Measurements from ENCODE around the gene MLN.

MLN gene

DNA sequence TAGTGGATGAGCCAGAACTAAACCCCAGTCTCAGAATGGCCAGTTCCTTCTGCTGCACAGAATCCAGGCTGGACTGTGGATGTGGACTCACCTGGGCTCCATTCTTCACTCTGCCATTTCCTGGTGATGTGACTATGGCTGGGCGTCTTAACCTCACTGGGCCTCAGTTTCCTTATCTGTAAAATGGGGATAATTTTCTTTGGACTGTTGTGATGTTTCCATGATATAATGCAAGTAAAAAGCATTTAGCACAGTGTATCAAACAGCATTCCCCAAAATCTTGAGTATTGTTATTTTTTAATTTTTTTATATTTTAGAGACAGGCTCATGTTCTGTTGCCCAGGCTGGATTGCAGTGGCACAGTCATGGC lies 51.2 kb downstream of the MLN start:
- DNase-seq (ENCODE audit: low read depth): no peak

DNA sequence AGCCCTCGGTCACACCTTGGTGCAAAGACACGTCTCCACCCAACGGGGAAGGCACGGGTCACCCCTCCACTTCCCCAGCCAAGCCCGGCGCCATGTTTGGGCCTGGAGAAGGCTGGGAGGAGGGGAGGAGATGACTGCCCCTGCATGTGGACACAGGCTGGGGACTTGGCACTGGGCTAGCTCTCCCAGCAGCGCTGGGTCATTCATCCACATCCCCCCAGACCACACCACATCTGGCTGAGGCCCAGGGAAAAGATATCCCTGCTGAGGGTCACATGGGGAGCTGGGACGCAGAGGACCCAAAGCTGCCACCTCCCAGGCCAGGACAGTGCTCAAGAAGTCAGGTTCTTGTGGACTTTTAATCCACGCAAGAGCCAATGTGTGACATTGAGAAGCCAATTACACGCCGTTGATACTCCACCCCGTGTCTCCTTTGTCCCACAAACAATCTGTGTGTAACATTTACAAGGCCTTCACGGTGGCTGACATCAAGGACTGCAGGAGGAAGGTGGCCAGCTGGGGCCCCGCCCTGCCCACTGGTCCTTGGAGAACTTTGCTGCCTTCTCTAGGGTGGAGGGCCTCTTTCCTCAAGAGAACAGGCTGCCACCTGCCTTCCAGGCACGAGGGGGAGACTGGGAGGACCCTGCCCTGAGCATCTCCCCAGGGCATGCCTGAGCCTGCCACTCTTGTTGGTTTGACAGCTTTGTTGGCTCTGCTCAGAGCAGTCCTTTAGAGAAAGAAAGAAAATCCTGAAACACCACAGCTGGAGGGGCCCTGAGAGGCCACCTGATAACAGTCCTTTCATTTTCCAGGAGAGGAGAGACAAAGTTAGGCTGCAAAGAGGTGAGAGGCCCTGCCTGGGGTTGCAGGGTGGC lies 51.8 kb downstream of the MLN start:
- no peak for DNase-seq (ENCODE audit: low read depth)

DNA sequence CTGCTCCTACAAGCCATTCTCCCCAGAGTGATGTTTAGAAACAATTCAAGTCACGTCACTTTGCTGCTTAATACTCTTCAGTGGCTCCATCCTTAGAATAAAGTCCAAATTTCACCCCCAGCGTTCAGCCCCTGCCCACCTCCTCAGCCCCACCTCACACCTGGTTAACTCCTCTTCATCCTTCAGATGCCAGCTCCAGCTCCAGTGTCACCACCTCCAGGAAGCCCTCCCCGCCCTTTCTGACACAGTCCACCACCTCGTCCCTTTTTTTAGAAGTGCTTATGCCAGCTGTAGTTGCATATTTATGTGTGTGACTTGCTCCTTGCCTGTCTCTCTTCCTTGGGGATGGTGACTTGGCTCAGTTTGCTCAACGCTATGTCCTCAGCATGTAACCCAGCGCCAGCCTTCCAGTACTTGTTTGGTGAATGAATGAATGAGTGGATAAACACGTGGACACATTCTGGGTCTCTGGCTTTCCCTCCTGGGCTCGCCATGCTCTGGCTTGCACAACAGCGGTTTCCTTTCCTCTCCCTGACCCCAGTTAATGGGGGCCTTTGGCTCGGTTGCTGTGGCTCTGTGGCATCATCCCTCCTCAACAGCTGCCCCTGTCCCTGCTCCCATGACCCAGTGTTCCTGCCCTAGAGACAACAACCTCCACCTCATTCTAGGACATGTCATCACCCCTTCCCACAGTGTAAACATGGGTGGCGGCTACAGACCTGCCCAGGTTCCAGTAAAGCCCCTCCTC lies 53.4 kb downstream of the MLN start:
- no peak for DNase-seq (ENCODE audit: low read depth)

- DNase-seq (ENCODE audit: low read depth): no peak
These were observed 54.4 kb downstream of the MLN start for GRCh38 chr6:33749401-33749800.

DNA sequence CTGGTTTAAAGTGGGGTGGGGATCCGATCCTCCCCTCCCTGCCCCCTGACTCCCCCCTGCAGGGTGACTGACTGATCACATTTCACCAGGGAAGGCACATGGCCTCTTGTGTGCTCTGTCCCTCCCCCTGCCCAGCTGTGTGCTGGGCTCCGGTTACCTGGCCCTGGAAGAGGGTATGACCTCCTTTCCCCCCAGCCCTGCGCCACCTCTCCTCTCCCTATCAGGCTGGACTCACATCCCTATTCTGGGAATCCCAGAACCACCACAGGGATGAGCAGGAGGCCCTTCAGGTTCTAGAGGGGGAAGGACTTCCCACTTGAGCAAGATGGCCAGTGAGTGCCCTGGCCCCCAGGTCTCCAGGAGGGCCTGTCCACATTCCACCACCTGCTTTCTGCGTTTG lies 55.0 kb downstream of the MLN start:
- DNase-seq (ENCODE audit: low read depth): no peak

- DNase-seq (ENCODE audit: low read depth): no peak
These were observed 56.0 kb downstream of the MLN start for GRCh38 chr6:33747823-33748222.

DNA sequence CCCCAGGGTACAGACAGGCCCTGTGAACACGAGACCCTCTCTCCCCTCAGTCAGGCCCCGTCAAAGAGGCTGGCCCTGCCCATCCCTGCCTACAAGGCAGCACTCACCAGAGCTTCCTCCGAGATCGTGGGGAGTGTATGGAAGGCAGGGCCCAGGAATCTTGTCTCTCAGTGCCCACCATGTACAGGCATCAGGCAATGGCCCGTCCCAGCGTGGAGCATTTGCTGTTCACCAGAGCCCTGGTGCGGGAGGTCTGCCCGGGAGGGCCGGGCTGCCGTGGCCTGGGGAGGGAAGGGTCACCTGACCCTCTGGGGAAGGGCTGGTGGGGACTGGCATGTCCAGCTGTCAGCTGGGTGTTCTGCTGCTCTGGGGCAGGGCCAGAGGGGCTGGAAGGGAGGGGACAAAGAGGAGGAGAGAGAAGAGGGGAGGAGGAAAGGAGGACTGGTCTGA lies 57.1 kb downstream of the MLN start, which contains the start of gene IP6K3:
TSS of gene IP6K3 (minus strand) at position 255 of the 450 bp plus-strand sequence. CDS start 11,429 bp downstream, outside the sequence.
- DNase-seq (ENCODE audit: low read depth): no peak

- no peak for DNase-seq (ENCODE audit: low read depth)
These were observed 57.7 kb downstream of the MLN start for GRCh38 chr6:33746036-33746600.

- no peak for DNase-seq (ENCODE audit: low read depth)
These were observed 58.3 kb downstream of the MLN start for GRCh38 chr6:33745548-33745947.

DNA sequence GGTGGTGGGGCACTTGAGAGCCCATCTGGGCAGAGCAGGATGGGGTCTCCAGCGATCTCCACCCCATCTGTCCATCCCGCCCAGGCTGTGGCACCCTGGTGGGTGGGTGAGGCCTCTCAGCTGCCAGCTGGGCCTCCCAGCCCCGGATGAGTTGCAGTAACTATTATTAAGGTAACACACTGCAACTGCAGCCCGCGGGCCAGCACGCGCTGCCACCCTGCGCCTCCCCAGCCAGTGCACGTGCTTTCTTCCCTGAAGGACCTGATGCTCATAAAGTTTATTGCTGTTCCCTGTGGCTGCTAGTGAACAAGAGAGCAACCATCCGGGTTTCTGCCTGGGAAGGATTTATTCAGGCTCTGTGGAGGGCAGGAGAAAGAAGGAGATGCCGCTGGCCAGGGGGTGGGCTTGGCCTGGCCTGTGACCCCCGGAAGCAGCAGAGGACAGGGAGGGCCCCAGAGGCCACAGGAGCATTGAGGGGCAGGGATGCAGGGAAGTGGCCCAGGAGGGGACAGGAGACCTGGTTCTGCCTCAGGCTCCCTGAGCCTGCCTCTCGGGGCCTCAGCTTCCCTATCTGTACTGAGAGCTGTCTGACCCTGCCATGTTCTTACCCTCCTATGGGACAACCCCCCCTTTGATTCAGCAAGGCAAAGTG lies 58.8 kb downstream of the MLN start:
- no peak for DNase-seq (ENCODE audit: low read depth)

Measured in activated T-cell treated with anti-CD3 and anti-CD28 coated beads for 1 hour (primary cell).